HG03280 (cell line): ENCODE data around the gene ABCC1.

Source experiments
- ATAC-seq: cut with Tn5 transposase; IDR thresholded peaks from one replicate; pipeline ENCODE4 v1.9.1; 2021; ENCODE audit warnings: mild to moderate bottlenecking, moderate library complexity; ENCODE audit not compliant: unreplicated experiment

Gene ABCC1

GRCh38 chr16:16073891-16074881, 124.8 kb downstream of the ABCC1 start:
- no peak for ATAC-seq

GRCh38 chr16:16075488-16076422, 126.3 kb downstream of the ABCC1 start:
- ATAC-seq = no peak

DNA sequence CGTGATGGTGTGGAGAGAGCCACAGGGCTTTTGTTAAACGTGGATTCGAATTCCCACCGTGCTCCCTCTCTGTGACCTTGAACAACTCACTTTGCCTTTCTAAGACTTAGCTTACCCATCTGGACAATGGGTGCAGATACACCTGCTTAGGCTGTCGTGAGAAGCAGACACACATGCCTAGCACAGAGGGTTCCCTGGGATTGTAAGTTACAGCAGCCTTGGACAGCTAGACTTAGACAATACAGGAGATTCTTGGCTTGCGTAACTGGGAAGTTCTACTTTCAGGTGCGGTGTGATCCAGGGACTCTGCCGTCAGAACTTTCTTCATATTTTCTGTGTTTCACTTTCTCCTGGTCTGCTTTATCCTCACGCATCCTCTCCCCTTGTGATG, 127.0 kb downstream of the ABCC1 start:
- ATAC-seq = no peak

- no peak for ATAC-seq
Observed at GRCh38 chr16:16080465-16081065, 131.1 kb downstream of the ABCC1 start.

DNA sequence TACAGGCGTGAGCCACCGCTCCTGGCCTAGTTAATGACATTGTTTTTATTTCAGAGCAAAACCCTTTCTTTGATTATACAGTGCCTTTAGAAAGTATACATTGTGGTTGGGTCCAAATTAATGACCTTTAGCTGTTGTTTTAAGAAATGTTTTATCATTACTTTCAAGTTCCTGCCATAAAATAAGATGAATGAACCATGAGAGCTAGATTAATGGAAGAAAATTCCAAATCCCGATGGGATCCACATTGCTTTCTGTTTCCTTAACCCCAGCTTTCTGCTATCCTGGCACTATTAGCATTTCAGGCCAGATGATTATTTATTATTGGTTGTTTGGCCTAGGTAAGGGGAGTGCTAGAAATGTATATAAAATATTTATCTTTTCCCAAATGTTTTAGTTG, 131.7 kb downstream of the ABCC1 start:
- no peak for ATAC-seq

- ATAC-seq = no peak
Observed at GRCh38 chr16:16082255-16082654, 132.8 kb downstream of the ABCC1 start.

DNA sequence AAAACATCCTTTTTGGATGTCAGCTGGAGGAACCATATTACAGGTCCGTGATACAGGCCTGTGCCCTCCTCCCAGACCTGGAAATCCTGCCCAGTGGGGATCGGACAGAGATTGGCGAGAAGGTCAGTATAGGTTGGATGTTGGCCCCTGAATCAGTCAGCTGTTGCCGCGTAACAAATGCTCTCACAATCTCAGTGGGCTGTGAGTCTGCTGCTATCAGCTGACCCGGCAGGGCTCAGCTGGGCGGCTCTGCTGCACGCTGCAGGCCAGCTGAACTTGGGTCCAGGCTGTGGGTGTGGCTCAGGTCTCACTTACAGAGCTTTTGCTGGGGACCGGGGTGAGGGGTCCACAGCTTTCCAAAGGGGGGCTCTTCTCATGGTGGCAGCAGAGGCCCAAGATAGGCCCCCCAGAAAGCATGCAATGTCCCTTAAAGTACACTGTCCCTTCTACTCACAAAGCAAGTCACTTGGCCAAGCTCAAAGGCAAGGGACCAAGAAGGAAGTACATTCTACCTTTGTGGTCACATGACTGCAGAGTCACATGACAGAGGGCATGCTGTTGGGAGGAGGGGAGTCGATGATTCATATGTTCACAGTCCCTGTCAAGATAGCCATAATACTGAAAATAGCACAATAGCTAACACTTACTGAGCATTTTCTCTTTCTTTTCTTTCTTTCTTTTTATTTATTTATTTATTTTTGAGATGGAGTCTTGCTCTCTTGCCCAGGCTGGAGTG, 134.2 kb downstream of the ABCC1 start:
- ATAC-seq = no peak

- no peak for ATAC-seq
Observed at GRCh38 chr16:16084874-16085273, 135.5 kb downstream of the ABCC1 start.

- no peak for ATAC-seq
Observed at GRCh38 chr16:16086653-16087446, 137.4 kb downstream of the ABCC1 start.

- ATAC-seq = no peak
Observed at GRCh38 chr16:16090238-16090637, 140.8 kb downstream of the ABCC1 start.

DNA sequence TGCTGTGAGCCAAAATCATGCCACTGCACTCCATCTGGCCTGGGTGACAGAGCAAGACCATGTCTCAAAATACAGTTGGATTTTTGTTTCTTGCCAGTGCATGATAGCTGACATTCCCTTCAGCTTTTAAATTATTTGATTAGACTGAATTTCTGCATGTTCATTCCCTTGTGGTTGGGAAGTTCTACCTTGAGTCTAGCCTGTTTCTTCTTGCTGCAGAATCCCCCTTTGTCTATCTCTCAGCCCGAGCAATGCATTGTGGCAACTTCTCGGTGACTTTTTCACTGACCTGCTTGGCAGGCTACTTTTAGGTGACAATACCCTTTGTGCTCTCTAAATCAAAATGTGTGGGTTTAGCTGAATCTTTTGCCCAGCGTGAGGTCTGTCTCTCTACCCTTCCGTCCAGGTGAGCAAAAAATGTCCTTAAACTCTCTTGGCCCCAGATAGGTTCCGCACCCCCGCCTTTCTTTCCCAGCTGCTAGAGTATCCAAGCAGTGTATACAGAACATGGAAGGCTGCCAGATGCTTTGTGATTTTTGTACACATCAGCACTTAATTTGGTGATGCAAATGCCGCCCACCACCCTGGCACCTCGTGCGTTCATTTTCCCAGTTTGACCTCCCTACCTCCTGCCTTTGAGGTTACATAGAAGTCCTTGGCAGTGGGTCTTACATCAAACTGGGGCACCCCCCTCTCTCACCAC, 143.7 kb downstream of the ABCC1 start:
- no peak for ATAC-seq

DNA sequence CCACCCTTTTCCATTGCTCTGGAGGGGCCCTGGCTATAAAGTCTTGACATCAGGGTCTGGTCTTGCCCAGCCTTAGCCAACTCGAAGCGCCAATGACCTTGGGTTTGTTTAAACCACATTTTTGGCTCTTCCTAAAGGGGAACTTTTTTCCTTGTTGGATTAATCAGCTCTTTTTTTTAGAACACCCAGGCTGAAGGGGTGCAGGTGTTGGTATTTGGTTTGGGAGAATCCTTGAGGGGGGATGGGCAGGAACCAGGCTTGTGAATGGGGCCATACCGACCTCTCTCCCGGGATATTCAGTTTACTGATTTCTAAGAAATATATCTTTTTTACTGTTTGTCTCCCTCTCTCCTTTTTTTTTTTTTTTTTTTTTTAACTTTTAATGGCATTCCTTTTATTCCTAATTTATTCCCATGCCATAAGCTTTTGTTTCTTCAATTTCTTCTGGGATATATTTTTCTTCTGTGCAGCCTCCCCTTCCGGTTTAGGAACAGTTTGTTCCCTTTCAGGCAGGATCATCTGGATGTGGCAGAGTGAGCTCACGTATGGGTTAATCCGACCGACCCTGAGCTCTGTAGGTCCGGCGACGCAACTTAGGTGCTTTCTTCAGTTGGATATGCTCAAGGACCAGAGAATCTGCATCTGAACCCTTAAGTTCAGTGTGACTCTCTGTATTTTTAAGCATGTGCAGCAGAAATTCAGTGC, 144.4 kb downstream of the ABCC1 start:
- no peak for ATAC-seq

DNA sequence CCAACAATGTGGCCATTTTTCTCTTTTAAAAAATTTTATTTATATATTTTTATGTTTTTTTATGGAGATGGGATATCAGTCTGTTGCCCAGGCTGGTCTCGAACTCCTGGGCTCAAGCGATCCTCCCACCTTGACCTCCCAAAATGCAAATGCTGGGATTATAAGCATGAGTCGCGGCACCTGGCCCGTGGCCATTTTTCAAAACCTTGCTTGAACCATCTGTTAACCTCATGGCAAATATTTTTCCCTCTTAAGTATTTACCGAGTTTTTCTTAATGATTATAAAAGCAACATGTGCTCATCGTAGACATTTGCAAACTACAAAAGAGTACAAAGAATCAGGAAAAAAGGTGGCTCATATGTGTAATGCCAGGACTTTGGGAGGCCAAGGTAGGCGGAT, 146.2 kb downstream of the ABCC1 start:
- no peak for ATAC-seq

DNA sequence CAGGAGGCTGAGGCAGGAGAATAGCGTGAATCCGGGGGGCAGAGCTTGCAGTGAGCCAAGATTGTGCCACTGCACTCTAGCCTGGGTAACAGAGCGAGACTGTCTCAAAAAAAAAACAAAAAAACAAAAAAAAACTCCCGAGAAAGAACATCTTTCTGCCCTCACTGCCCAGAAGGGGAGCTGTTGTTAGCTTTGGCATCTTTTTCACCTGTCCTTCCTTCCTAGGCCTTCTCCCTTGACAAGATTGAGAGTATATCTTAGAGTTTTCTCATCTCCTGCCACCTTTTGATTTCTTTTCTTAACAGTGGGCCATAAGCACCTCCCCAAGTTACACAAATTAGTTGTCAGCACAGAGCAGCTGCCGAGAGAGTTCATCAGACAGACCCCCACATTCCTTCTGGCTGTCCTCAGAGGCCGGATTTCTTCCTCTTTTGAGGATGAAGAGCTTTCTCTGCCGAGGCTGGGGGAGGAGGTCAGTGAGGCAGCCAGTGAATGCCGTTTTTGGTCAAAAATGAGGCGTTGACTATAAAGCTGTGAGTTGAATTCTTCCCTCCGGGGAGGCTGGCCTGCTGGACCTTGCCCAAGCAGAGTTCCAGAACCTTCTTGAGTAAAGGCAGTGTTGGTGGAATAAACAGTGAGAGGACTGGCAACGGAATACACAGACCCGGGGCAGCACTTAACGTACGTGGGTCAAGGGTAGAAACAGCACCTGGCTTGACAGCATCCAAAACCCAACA, 146.9 kb downstream of the ABCC1 start:
- ATAC-seq = no peak

DNA sequence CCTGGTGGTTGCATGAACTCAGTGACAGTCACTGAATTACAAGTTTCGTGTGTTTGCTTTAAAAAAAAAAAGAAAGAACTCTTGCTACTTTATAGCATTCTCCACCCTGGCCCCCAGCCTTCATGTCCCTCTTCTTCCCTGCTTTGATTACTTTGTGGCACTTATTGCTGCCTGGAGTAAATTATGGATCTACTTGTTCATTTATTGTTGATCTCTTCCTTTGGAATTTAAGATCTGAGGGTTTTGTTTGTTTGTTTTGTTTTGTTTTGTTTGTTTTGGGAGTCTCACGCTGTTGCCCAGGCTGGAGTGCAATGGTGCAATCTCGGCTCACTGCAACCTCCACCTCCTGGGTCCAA, 147.4 kb downstream of the ABCC1 start:
- no peak for ATAC-seq

DNA sequence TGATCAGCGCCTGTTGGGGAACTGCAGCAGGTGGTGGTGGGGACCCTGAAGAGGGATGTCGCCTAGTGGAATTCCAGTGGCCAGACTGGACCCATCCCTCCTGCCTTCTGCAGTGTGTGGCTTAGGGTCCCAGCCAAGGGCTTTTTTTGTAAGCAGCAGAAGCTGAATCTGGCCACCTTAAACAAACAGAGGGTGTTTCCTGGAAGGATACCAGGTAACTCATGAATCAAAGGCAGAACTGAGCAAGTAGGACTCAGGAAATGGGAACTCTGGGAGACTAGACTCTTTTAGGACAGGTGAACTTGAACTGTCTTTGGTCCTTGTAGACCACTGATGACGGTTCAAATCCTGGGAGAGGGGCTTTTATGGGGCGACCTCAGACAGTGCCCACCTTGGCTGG, 149.9 kb downstream of the ABCC1 start:
- no peak for ATAC-seq

DNA sequence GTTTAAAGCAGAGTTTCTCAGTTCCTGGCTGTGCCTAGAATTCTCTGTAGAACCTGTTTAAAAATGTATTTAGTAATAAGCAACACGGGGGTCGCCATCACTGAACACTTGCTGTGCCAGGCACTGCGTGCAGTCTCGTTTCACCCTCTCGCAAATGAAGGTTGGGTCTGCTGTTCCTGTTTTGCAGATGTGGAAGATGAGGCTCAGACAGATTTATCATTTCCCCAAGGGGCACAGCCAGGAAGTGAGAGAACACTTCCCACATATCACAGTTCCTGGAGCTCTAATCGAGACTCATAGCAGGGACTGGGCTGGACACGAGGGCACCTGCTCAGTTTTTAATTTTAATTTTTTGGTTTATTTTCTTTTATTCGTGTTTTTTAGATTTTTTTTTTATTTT, 151.2 kb downstream of the ABCC1 start:
- ATAC-seq = no peak

DNA sequence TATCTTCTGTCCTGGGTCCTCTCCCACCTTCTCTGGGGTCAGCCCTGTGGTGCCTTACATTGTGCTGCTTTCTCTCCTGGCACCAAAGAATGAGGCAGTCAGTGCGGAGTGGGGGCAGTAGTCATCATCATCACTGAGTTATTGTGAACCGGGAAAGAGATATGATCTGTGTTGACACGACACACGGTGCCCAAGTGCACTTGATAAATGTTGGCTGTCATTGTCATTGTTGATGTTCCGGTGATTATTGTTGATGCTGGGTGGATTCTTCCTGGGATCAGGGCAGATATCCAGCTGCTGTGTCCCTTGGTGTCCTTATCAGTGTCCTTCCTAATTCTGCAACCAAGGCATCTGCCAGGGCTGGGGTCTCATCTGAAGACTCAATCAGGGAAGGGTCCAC, 152.2 kb downstream of the ABCC1 start:
- no peak for ATAC-seq
